Uterus (tissue), 2 donors: ENCODE data around the gene CALCB.

Experiments
- CTCF ChIP-seq, 4 experiments: fragments of 200-600 bp in 2 of 4; fragments of 450-650 bp in 2 of 4; sonication (generic) in 2 of 4; IDR thresholded peaks; one replicate each; pipeline ENCODE4 v1.5.1; 2016 to 2019; ENCODE audit warnings: antibody characterized with exemption in 4 of 4, mild to moderate bottlenecking in 2 of 4, moderate library complexity in 1 of 4
- POLR2A ChIP-seq, 2 donors: fragments of 450-650 bp; IDR thresholded peaks; one replicate each; pipeline ENCODE4 v1.6.1; 2016; ENCODE audit warnings: antibody characterized with exemption in 2 of 2, mild to moderate bottlenecking in 1 of 2, moderate library complexity in 1 of 2

- no peak for TF ChIP-seq CTCF (IDR thresholded peaks at IDR 0.05)
- TF ChIP-seq POLR2A (IDR thresholded peaks at IDR 0.05), result no peak
These were observed 10.8 kb upstream of the CALCB start for GRCh38 chr11:15062599-15062998.
